Urinary bladder (tissue), 4 donors: Measurements from ENCODE around the gene NHLH2. TPM values are rescaled to one million over a fixed set of nuclear protein-coding genes. Genes with fewer than 3 reads are reported as not detected.
A peak's percentile ranks its signal among the peaks of the same experiment; 100 is the strongest.

Source experiments
- DNase-seq: peaks from one replicate; pipeline ENCODE4 v3.0.0-alpha.2; 2015; ENCODE audit errors: extremely low spot score
- H3K27ac ChIP-seq: one replicate; pipeline ENCODE4 v1.5.1; 2013; ENCODE audit warnings: low read depth, mild to moderate bottlenecking, moderate library complexity
- H3K36me3 ChIP-seq: one replicate; pipeline ENCODE4 v1.6.1; 2013; ENCODE audit warnings: mild to moderate bottlenecking, moderate library complexity; ENCODE audit not compliant: insufficient read depth
- H3K4me1 ChIP-seq: one replicate; pipeline ENCODE4 v1.6.1; 2013; ENCODE audit warnings: mild to moderate bottlenecking, moderate library complexity; ENCODE audit not compliant: insufficient read depth
- H3K4me3 ChIP-seq: one replicate; pipeline ENCODE4 v1.5.1; 2013; ENCODE audit warnings: low read depth, low read length
- WGBS: extraction: QIAGEN DNeasy Blood & Tissue Kit; methylation state at CpG from one replicate; pipeline ENCODE4 v1.1.7; 2013; 5-methylcytosine and 5-hydroxymethylcytosine counted together
- polyA plus RNA-seq: library from polyadenylated mRNA; stranded (reverse); fragments of 200-250 nt; gene quantifications from one replicate; pipeline ENCODE4 v1.2.3, GENCODE V29; 2013
- total RNA-seq: library from RNA; depleted of rRNA; stranded (reverse); fragments of >200 nt; gene quantifications from one replicate; pipeline ENCODE4 v1.2.3, GENCODE V29; 2014
- donor health status: healthy with polysubstance abuse.
- donor health status: healthy.

NHLH2 gene
- total and polyA plus RNA-seq, 2 donors = not detected

- Histone ChIP-seq H3K36me3 (no peaks in the 10 kb centered on the region), H3K4me3 (no peak overlapping the region), H3K4me1 (no peaks in the 10 kb centered on the region), H3K27ac (no peak overlapping the region)
- WGBS = 68% methylated on average over 20 of the region's 20 CpGs
- no peak for DNase-seq
Measured at GRCh38 chr1:115829023-115829674, 11.8 kb downstream of the NHLH2 start.

- WGBS = 4% methylated on average over 80 of the region's 80 CpGs
- Histone ChIP-seq H3K4me3 (peak overlapping the region; percentile 22), H3K4me1 (no peaks in the 10 kb centered on the region), H3K36me3 (no peaks in the 10 kb centered on the region), H3K27ac (no peak overlapping the region)
- no peak for DNase-seq
Measured at GRCh38 chr1:115828101-115829022, 12.6 kb downstream of the NHLH2 start.

GRCh38 chr1:115827452-115828044 is 13.4 kb downstream of the NHLH2 start:
- peak overlapping the region; percentile 22 for H3K4me3 ChIP-seq
- no peak overlapping the region for H3K27ac ChIP-seq
- H3K36me3 ChIP-seq = no peaks in the 10 kb centered on the region
- DNase-seq = no peak
- WGBS = 67% methylated on average over 7 of the region's 7 CpGs
- no peaks in the 10 kb centered on the region for H3K4me1 ChIP-seq

GRCh38 chr1:115826628-115827027 is 14.3 kb downstream of the NHLH2 start:
- no peak for DNase-seq
- Histone ChIP-seq H3K4me3 (no peak overlapping the region), H3K4me1 (no peaks in the 10 kb centered on the region), H3K36me3 (no peaks in the 10 kb centered on the region), H3K27ac (no peak overlapping the region)
- 37% methylated on average over 3 of the region's 3 CpGs for WGBS

GRCh38 chr1:115822117-115822516 is 18.8 kb downstream of the NHLH2 start:
- H3K27ac ChIP-seq = no peak overlapping the region
- DNase-seq = no peak
- no peaks in the 10 kb centered on the region for H3K4me1 ChIP-seq
- no peaks in the 10 kb centered on the region for H3K36me3 ChIP-seq
- no peak overlapping the region for H3K4me3 ChIP-seq

- WGBS = 69% methylated on average over 3 of the region's 3 CpGs
- H3K36me3 ChIP-seq = no peaks in the 10 kb centered on the region
- H3K4me1 ChIP-seq = no peaks in the 10 kb centered on the region
- DNase-seq = no peak
- H3K27ac ChIP-seq = no peak overlapping the region
- no peak overlapping the region for H3K4me3 ChIP-seq
Measured at GRCh38 chr1:115815694-115816093, 25.2 kb downstream of the NHLH2 start.

GRCh38 chr1:115814685-115815398 is 26.1 kb downstream of the NHLH2 start:
- Histone ChIP-seq H3K4me1 (no peaks in the 10 kb centered on the region), H3K36me3 (no peaks in the 10 kb centered on the region), H3K4me3 (no peak overlapping the region), H3K27ac (no peak overlapping the region)
- 67% methylated on average over 4 of the region's 4 CpGs for WGBS
- DNase-seq = no peak

GRCh38 chr1:115813727-115814126 is 27.2 kb downstream of the NHLH2 start:
- Histone ChIP-seq H3K36me3 (no peaks in the 10 kb centered on the region), H3K27ac (no peak overlapping the region), H3K4me1 (no peaks in the 10 kb centered on the region), H3K4me3 (no peak overlapping the region)
- WGBS = 97% methylated on average over 1 of the region's 1 CpG
- DNase-seq = no peak

- no peak for DNase-seq
- Histone ChIP-seq H3K4me3 (no peak overlapping the region), H3K4me1 (no peaks in the 10 kb centered on the region), H3K36me3 (no peaks in the 10 kb centered on the region), H3K27ac (no peak overlapping the region)
- WGBS = 43% methylated on average over 3 of the region's 3 CpGs
Measured at GRCh38 chr1:115811140-115811828, 29.6 kb downstream of the NHLH2 start.

GRCh38 chr1:115810609-115811008 is 30.3 kb downstream of the NHLH2 start:
- 94% methylated on average over 2 of the region's 2 CpGs for WGBS
- Histone ChIP-seq H3K4me3 (no peak overlapping the region), H3K4me1 (no peaks in the 10 kb centered on the region), H3K36me3 (no peaks in the 10 kb centered on the region), H3K27ac (no peak overlapping the region)
- no peak for DNase-seq

GRCh38 chr1:115809847-115810246 is 31.1 kb downstream of the NHLH2 start:
- Histone ChIP-seq H3K4me1 (no peaks in the 10 kb centered on the region), H3K27ac (no peak overlapping the region), H3K36me3 (no peaks in the 10 kb centered on the region), H3K4me3 (no peak overlapping the region)
- WGBS = 64% methylated on average over 2 of the region's 2 CpGs
- no peak for DNase-seq

- no peak for DNase-seq
- H3K27ac ChIP-seq = no peak overlapping the region
- no peak overlapping the region for H3K4me3 ChIP-seq
- H3K36me3 ChIP-seq = no peaks in the 10 kb centered on the region
- H3K4me1 ChIP-seq = no peaks in the 10 kb centered on the region
Measured at GRCh38 chr1:115809076-115809475, 31.9 kb downstream of the NHLH2 start.

GRCh38 chr1:115807723-115808122 is 33.2 kb downstream of the NHLH2 start:
- Histone ChIP-seq H3K27ac (no peak overlapping the region), H3K4me3 (no peak overlapping the region), H3K36me3 (no peaks in the 10 kb centered on the region), H3K4me1 (no peaks in the 10 kb centered on the region)
- 8% methylated on average over 2 of the region's 2 CpGs for WGBS
- DNase-seq = peak; percentile 23
